ENCODE data around the gene CCL23. TPM values are rescaled to one million over a fixed set of nuclear protein-coding genes. Genes with fewer than 3 reads are reported as not detected.

Gene CCL23
- total and polyA plus RNA-seq, 9 of the 15 experiments (the other 6 are each of a cell fraction or from before 2014, with no cell fraction given): not detected

DNA sequence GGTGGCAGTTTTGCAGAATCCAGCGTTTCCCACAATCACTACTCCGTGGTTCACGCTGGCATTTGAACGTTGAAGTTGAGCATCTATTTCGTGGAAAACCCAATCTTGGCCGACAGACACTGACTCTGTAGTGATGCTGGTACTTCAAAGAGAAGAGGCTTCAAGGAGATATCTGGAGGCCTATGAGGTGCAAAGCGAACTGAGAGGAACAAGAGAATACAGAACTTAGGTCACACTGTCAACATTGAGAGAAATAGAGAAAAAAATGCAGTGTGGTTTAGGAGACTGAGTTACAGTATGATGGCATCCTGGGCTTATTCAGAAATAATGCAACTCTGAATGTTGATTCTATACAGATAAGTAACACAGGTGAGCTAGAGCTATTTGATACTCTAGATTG, 52.5 kb downstream of the CCL23 start:
- Histone ChIP-seq H3K27me3 (ENCODE audit: control insufficient read depth in 2 of 2, insufficient read depth in 2 of 2, low read length in 2 of 2) (peaks cover 17 to 31% of the 10 kb centered on the region in 2 experiments; a peak in 4 of 5 replicates), H4K20me1 (replicated peaks; ENCODE audit: control insufficient read depth, insufficient read depth, low read length) (no peaks in the 10 kb centered on the region), H3K36me3 (ENCODE audit: control insufficient read depth, insufficient read depth, low read length) (no peaks in the 10 kb centered on the region), H3K4me2 (ENCODE audit: insufficient read depth, low read length) (no peak overlapping the region), H2AFZ (ENCODE audit: low read depth, low read length) (no peak overlapping the region), H3K79me2 (ENCODE audit: control insufficient read depth, insufficient read depth, low read length) (no peaks in the 10 kb centered on the region), H3K9me3 (replicated peaks; ENCODE audit: control insufficient read depth, insufficient read depth, low read depth, low read length) (no peaks in the 10 kb centered on the region), H3K9ac (ENCODE audit: insufficient read depth in 1 of 2, low read depth in 2 of 2, low read length in 2 of 2) (no peak overlapping the region), H3K4me3 (no peak overlapping the region), H3K27ac (ENCODE audit: extremely low read depth, low read depth, low read length) (no peak overlapping the region), H3K4me1 (replicated peaks in 1 of 2; ENCODE audit: control insufficient read depth in 2 of 2, insufficient read depth in 2 of 2, low read length in 2 of 2) (no peaks in the 10 kb centered on the region), H3K9me1 (ENCODE audit: control insufficient read depth, insufficient read depth, low read length) (no peaks in the 10 kb centered on the region)
- ATAC-seq: no peak
- in situ Hi-C loops (cut with MboI) (loop anchor here (25.0 kb wide), 1 partner anchor 522 kb away; the partner anchor contains the start of gene ZNHIT3), intact Hi-C loops (cut with micrococcal nuclease) (loop anchor here (5.0 kb wide), 2 partner anchors 42 to 107 kb away; no protein-coding TSS in a partner anchor)
- TF ChIP-seq ZNF717 (CRISPR knock-in tag; IDR thresholded peaks at IDR 0.05): no peak
- TF ChIP-seq ZFPM2 (CRISPR knock-in tag; IDR thresholded peaks at IDR 0.05): no peak
- no TSS peak for BruUV-seq (replicated peaks)
- no peak for DNase-seq (ENCODE audit: extremely low read depth in 1 of 4, low spot score in 3 of 4)
- 2% methylated on average over 7 of the region's 7 CpGs for WGBS (ENCODE audit: insufficient coverage, low coverage, missing lambda C conversion rate)
- FAIRE-seq: no peak
- ChIA-PET CTCF (ENCODE audit: low intra/inter-chr PET ratio) (no interaction called here), POLR2A (no interaction called here)

- H4K20me1 ChIP-seq (replicated peaks; ENCODE audit: control insufficient read depth, insufficient read depth, low read length): no peaks in the 10 kb centered on the region
- ChIA-PET CTCF (ENCODE audit: low intra/inter-chr PET ratio) (no interaction called here), POLR2A (interaction anchor here (0.7 kb wide), 1 partner anchor 55 kb away, joined by 3 read pairs; no protein-coding TSS in a partner anchor)
- no peak for ATAC-seq
- BruUV-seq (replicated peaks): no TSS peak
- H3K9me3 ChIP-seq (replicated peaks; ENCODE audit: control insufficient read depth, insufficient read depth, low read depth, low read length): no peaks in the 10 kb centered on the region
- no peak for FAIRE-seq
- H3K9me1 ChIP-seq (ENCODE audit: control insufficient read depth, insufficient read depth, low read length): no peaks in the 10 kb centered on the region
- H3K79me2 ChIP-seq (ENCODE audit: control insufficient read depth, insufficient read depth, low read length): no peaks in the 10 kb centered on the region
- H3K4me3 ChIP-seq: no peak overlapping the region
- no peak for DNase-seq (ENCODE audit: extremely low read depth in 1 of 4, low spot score in 3 of 4)
- intact Hi-C loops (cut with micrococcal nuclease): no loop called here
- no peaks in the 10 kb centered on the region for H3K4me1 ChIP-seq (replicated peaks in 1 of 2; ENCODE audit: control insufficient read depth in 2 of 2, insufficient read depth in 2 of 2, low read length in 2 of 2)
- H3K9ac ChIP-seq (ENCODE audit: insufficient read depth in 1 of 2, low read depth in 2 of 2, low read length in 2 of 2): no peak overlapping the region
- peaks cover 17 to 31% of the 10 kb centered on the region in 2 experiments; a peak in 4 of 5 replicates for H3K27me3 ChIP-seq (ENCODE audit: control insufficient read depth in 2 of 2, insufficient read depth in 2 of 2, low read length in 2 of 2)
- in situ Hi-C loops (cut with MboI): loop anchor here (25.0 kb wide), 1 partner anchor 524 kb away; the partner anchor contains the start of gene ZNHIT3
- no peak overlapping the region for H3K4me2 ChIP-seq (ENCODE audit: insufficient read depth, low read length)
- H2AFZ ChIP-seq (ENCODE audit: low read depth, low read length): no peak overlapping the region
- no peaks in the 10 kb centered on the region for H3K36me3 ChIP-seq (ENCODE audit: control insufficient read depth, insufficient read depth, low read length)
- 4% methylated on average over 6 of the region's 6 CpGs for WGBS (ENCODE audit: insufficient coverage, low coverage, missing lambda C conversion rate)
- H3K27ac ChIP-seq (ENCODE audit: extremely low read depth, low read depth, low read length): no peak overlapping the region
- no peak for TF ChIP-seq ELK1 (CRISPR knock-in tag; IDR thresholded peaks at IDR 0.05)
- TF ChIP-seq, protein P1, sequence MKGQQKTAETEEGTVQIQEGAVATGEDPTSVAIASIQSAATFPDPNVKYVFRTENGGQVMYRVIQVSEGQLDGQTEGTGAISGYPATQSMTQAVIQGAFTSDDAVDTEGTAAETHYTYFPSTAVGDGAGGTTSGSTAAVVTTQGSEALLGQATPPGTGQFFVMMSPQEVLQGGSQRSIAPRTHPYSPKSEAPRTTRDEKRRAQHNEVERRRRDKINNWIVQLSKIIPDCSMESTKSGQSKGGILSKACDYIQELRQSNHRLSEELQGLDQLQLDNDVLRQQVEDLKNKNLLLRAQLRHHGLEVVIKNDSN (CRISPR knock-in tag; IDR thresholded peaks at IDR 0.05): no peak
- no peak for TF ChIP-seq SMAD1 (IDR thresholded peaks at IDR 0.05; ENCODE audit: low read depth, low read length, partially characterized antibody)
- TF ChIP-seq ZNF316 (IDR thresholded peaks at IDR 0.05): peak; percentile 68
- TF ChIP-seq DIDO1 (tag; IDR thresholded peaks at IDR 0.05; ENCODE audit: low read depth): no peak
- TF ChIP-seq KAT7 (CRISPR knock-in tag; IDR thresholded peaks at IDR 0.05; ENCODE audit: borderline replicate concordance): no peak
- TF ChIP-seq KAT8 (IDR thresholded peaks at IDR 0.05; ENCODE audit: low read depth): no peak
- no peak for TF ChIP-seq ZBTB8A (IDR thresholded peaks at IDR 0.05; ENCODE audit: partially characterized antibody)
- no peak for TF ChIP-seq TCF15 (CRISPR knock-in tag; IDR thresholded peaks at IDR 0.05)
- no peak for TF ChIP-seq TFAM (CRISPR knock-in tag; conservative IDR thresholded peaks at IDR 0.05)
Observed at GRCh38 chr17:35963663-35964062, 54.1 kb downstream of the CCL23 start.
